SK-N-SH (cell line): Measurements from ENCODE around the gene RTN4. TPM values are rescaled to one million over a fixed set of nuclear protein-coding genes. Genes with fewer than 3 reads are reported as not detected.
"Not testable (repeated sequence)": the region's sequence is repeated elsewhere in the genome, so short reads cannot be mapped to it uniquely, and the experiment has no call there.

Experiments
- CTCF ChIA-PET: fragments of 300-600, 350-600 bp; formaldehyde crosslinking; extraction: SDS; loops from one replicate; lab custom pipeline; 2021; lab: Yijun Ruan, JAX
- POLR2A ChIA-PET: fragments of 350-600 bp; sonication (Branson Sonifier 250); formaldehyde crosslinking; extraction: SDS; loops from one replicate; lab custom pipeline; 2020; ENCODE audit warnings: antibody characterized with exemption, inconsistent platforms; lab: Yijun Ruan, JAX
- DNase-seq: peaks from one replicate; pipeline ENCODE4 v3.0.0; 2012
- H2AFZ ChIP-seq: fragments of 200-600 bp; sonication (generic); 2 replicates; pipeline ENCODE4 v1.8.1; 2016; ENCODE audit warnings: antibody characterized with exemption, mild to moderate bottlenecking, low read depth
- H3F3A ChIP-seq: fragments of 200-600 bp; sonication (generic); replicated peaks from 2 replicates; pipeline ENCODE3; 2016; ENCODE audit warnings: antibody characterized with exemption, mild to moderate bottlenecking; ENCODE audit not compliant: insufficient read depth
- H3K27ac ChIP-seq, 2 experiments: fragments of 200-500 bp in 1 of 2; fragments of 200-600 bp in 1 of 2; sonication (Bioruptor generic) in 1 of 2; sonication (generic), shearing (Covaris generic) in 1 of 2; 2 replicates each; pipeline versions ENCODE4 v1.5.1 to v1.6.1; 2014 to 2016; ENCODE audit warnings: low read depth in 2 of 2, inconsistent platforms in 1 of 2, low read length in 1 of 2, mild to moderate bottlenecking in 1 of 2, mixed read lengths in 1 of 2
- H3K27me3 ChIP-seq: fragments of 200-600 bp; sonication (generic), shearing (Covaris generic); 2 replicates; pipeline ENCODE4 v1.6.1; 2016; ENCODE audit warnings: mixed run types; ENCODE audit not compliant: insufficient read depth
- H3K36me3 ChIP-seq, 2 experiments: fragments of 200-500 bp in 1 of 2; fragments of 200-600 bp in 1 of 2; sonication (Bioruptor generic) in 1 of 2; sonication (generic) in 1 of 2; replicated peaks in 1 of 2; 2 replicates each; pipeline versions ENCODE3 to v1.5.1; 2014 to 2016; ENCODE audit warnings: low read length in 1 of 2, mild to moderate bottlenecking in 1 of 2; ENCODE audit not compliant: insufficient read depth in 2 of 2, control insufficient read depth in 1 of 2
- H3K4me1 ChIP-seq, 2 experiments: fragments of 200-500 bp in 1 of 2; fragments of 200-600 bp in 1 of 2; sonication (Bioruptor generic) in 1 of 2; sonication (generic), shearing (Covaris generic) in 1 of 2; 2 replicates each; pipeline versions ENCODE4 v1.5.1 to v1.6.1; 2014 to 2016; ENCODE audit warnings: low read depth in 1 of 2, low read length in 1 of 2, mixed run types in 1 of 2; ENCODE audit not compliant: insufficient read depth in 2 of 2, control insufficient read depth in 1 of 2
- H3K4me2 ChIP-seq: fragments of 200-600 bp; sonication (generic), shearing (Covaris generic); 2 replicates; pipeline ENCODE4 v1.6.1; 2017; ENCODE audit warnings: mixed run types
- H3K4me3 ChIP-seq, 2 experiments: fragments of 200-500 bp in 1 of 2; fragments of 200-600 bp in 1 of 2; sonication (Bioruptor generic) in 1 of 2; sonication (generic), shearing (Covaris generic) in 1 of 2; 2 replicates each; pipeline versions ENCODE4 v1.5.1 to v1.8.1; 2014 to 2016; ENCODE audit warnings: low read depth in 2 of 2, inconsistent platforms in 1 of 2, low read length in 1 of 2, mild to moderate bottlenecking in 1 of 2, mixed read lengths in 1 of 2, moderate library complexity in 1 of 2
- H3K79me2 ChIP-seq: fragments of 200-600 bp; sonication (generic); 2 replicates; pipeline ENCODE4 v1.8.1; 2017; ENCODE audit warnings: mild to moderate bottlenecking; ENCODE audit not compliant: insufficient read depth
- H3K9ac ChIP-seq: fragments of 200-600 bp; sonication (generic); 2 replicates; pipeline ENCODE4 v1.6.1; 2017; ENCODE audit warnings: mixed run types
- H3K9me2 ChIP-seq: fragments of 200-600 bp; sonication (generic); 2 replicates; pipeline ENCODE4 v1.6.1; 2017; ENCODE audit warnings: mixed run types
- H3K9me3 ChIP-seq: fragments of 200-600 bp; sonication (generic); 2 replicates; pipeline ENCODE4 v1.6.1; 2017; ENCODE audit warnings: mixed run types, mild to moderate bottlenecking, moderate library complexity
- H4K20me1 ChIP-seq: fragments of 200-600 bp; sonication (generic); 2 replicates; pipeline ENCODE4 v1.6.1; 2017; ENCODE audit warnings: mild to moderate bottlenecking, mixed run types; ENCODE audit not compliant: insufficient read depth
- CHD2 ChIP-seq: fragments of 150-350 bp; IDR thresholded peaks from 2 replicates; pipeline ENCODE4 v1.6.1; 2018; ENCODE audit warnings: low read length; ENCODE audit not compliant: partially characterized antibody
- ELF1 ChIP-seq: IDR thresholded peaks from 2 replicates; pipeline ENCODE4 v1.4.0; 2012
- FOSL2 ChIP-seq: IDR thresholded peaks from 2 replicates; pipeline ENCODE4 v1.4.0; 2012; ENCODE audit warnings: low read depth, mild to moderate bottlenecking, moderate library complexity, borderline replicate concordance
- FOXJ3 ChIP-seq: sonication (generic); formaldehyde crosslinking; IDR thresholded peaks from 2 replicates; pipeline ENCODE4 v1.5.1; 2020; ENCODE audit warnings: mild to moderate bottlenecking, missing genetic modification reagents
- FOXM1 ChIP-seq: IDR thresholded peaks from 2 replicates; pipeline ENCODE4 v1.4.0; 2012; ENCODE audit warnings: low read depth, mild to moderate bottlenecking
- JUND ChIP-seq: IDR thresholded peaks from 2 replicates; pipeline ENCODE4 v1.4.0; 2012
- MEF2A ChIP-seq: IDR thresholded peaks from 2 replicates; pipeline ENCODE4 v1.4.0; 2012; ENCODE audit warnings: low read depth, borderline replicate concordance
- MXI1 ChIP-seq: IDR thresholded peaks from 2 replicates; pipeline ENCODE4 v1.6.1; 2012; ENCODE audit warnings: mild to moderate bottlenecking, low read depth, low read length, improper control_type of control experiment
- NFIC ChIP-seq: IDR thresholded peaks from 2 replicates; pipeline ENCODE4 v1.4.0; 2012; ENCODE audit warnings: borderline replicate concordance
- NRF1 ChIP-seq: IDR thresholded peaks from 2 replicates; pipeline ENCODE4 v1.6.1; 2012; ENCODE audit warnings: low read depth, mild to moderate bottlenecking, low read length
- POLR2AphosphoS5 ChIP-seq: IDR thresholded peaks from 2 replicates; pipeline ENCODE4 v1.6.1; 2012; ENCODE audit warnings: low read depth, low read length
- RCOR1 ChIP-seq: fragments of 150-350 bp; IDR thresholded peaks from 2 replicates; pipeline ENCODE4 v1.6.1; 2017; ENCODE audit warnings: antibody characterized with exemption, low read length
- REST ChIP-seq: IDR thresholded peaks from 2 replicates; pipeline ENCODE4 v1.6.1; 2012; ENCODE audit warnings: mild to moderate bottlenecking, low read depth, low read length, moderate library complexity
- SIN3A ChIP-seq: IDR thresholded peaks from 2 replicates; pipeline ENCODE4 v1.6.1; 2012; ENCODE audit warnings: low read depth, mild to moderate bottlenecking, low read length, moderate library complexity, borderline replicate concordance
- SMC3 ChIP-seq: IDR thresholded peaks from 2 replicates; pipeline ENCODE4 v1.6.1; 2012; ENCODE audit warnings: low read depth, low read length, improper control_type of control experiment
- TAF1 ChIP-seq: IDR thresholded peaks from 2 replicates; pipeline ENCODE4 v1.6.1; 2012; ENCODE audit warnings: low read depth, mild to moderate bottlenecking, low read length, moderate library complexity, borderline replicate concordance
- YY1 ChIP-seq: IDR thresholded peaks from 2 replicates; pipeline ENCODE4 v1.4.0; 2012; ENCODE audit warnings: low read depth, mild to moderate bottlenecking
- WGBS: methylation state at CpG from one replicate; pipeline ENCODE4 v1.1.6; 2017; ENCODE audit warnings: low lambda C conversion rate; 5-methylcytosine and 5-hydroxymethylcytosine counted together
- polyA plus RNA-seq, 3 experiments: library from polyadenylated mRNA; depleted of rRNA; stranded (reverse); fragments of >200 nt; gene quantifications; 2 replicates each; pipeline ENCODE4 v1.2.3, GENCODE V29; 2012

The RTN4 gene
- polyA plus RNA-seq, 1 of the 3 experiments (the other 2 are of a cell fraction) = 315 TPM

- no peak overlapping the region for H3K4me3 ChIP-seq
- H3K36me3 ChIP-seq = no peaks in the 10 kb centered on the region
- no peak for TF ChIP-seq CHD2
- no peak for TF ChIP-seq FOXJ3 (CRISPR knock-in tag)
- no peak for TF ChIP-seq NRF1
- TF ChIP-seq SMC3 = no peak
- no peak for TF ChIP-seq JUND
- no peak for TF ChIP-seq ELF1
- POLR2A ChIA-PET = no interaction called here
- peaks cover under 1% of the 10 kb centered on the region; the same call in 1 of the 2 replicates for H4K20me1 ChIP-seq
- no peaks in the 10 kb centered on the region for H3K27me3 ChIP-seq
- peaks cover 21% of the 10 kb centered on the region for H3F3A ChIP-seq
- H3K9ac ChIP-seq = no peak overlapping the region
- WGBS = 95% methylated on average over 7 of the region's 7 CpGs
- H3K4me2 ChIP-seq = no peak overlapping the region
- peaks cover 0 to 6% of the 10 kb centered on the region in 2 experiments; a peak in 2 of 4 replicates for H3K4me1 ChIP-seq
- H2AFZ ChIP-seq = no peak overlapping the region
- H3K9me3 ChIP-seq = no peaks in the 10 kb centered on the region
- H3K27ac ChIP-seq = no peak overlapping the region
- CTCF ChIA-PET = interaction anchor here (1.5 kb wide), 1 partner anchor 114 kb away, joined by 6 read pairs; no protein-coding TSS in a partner anchor
- H3K9me2 ChIP-seq = no peaks in the 10 kb centered on the region
- peaks cover 39% of the 10 kb centered on the region for H3K79me2 ChIP-seq
- no peak for DNase-seq
Observed at GRCh38 chr2:55054106-55054875, 4.0 kb upstream of the RTN4 start.

- Histone ChIP-seq H3K79me2 (peaks cover 49% of the 10 kb centered on the region), H4K20me1 (peaks cover 11% of the 10 kb centered on the region), H3F3A (peaks cover 28% of the 10 kb centered on the region)
- H3K9me3 ChIP-seq, H3K4me2 ChIP-seq, H3K4me1 ChIP-seq, H3K36me3 ChIP-seq, H3K4me3 ChIP-seq, H3K9ac ChIP-seq, H3K27ac ChIP-seq, DNase-seq, H3K27me3 ChIP-seq, H2AFZ ChIP-seq, POLR2A ChIA-PET, H3K9me2 ChIP-seq: not testable (repeated sequence)
- 81% methylated on average over 4 of the region's 4 CpGs for WGBS
- CTCF ChIA-PET = interaction anchor here (1.5 kb wide), 1 partner anchor 115 kb away, joined by 6 read pairs; no protein-coding TSS in a partner anchor
Observed at GRCh38 chr2:55053225-55053624, 3.0 kb upstream of the RTN4 start.

GRCh38 chr2:55052129-55053061 lies 2.1 kb upstream of the RTN4 start:
- 55% methylated on average over 7 of the region's 7 CpGs for WGBS

More at GRCh38 chr2:55052129-55053061, 2.1 kb upstream of the RTN4 start:
- peaks cover 0 to 9% of the 10 kb centered on the region in 2 experiments; a peak in 2 of 4 replicates for H3K4me1 ChIP-seq
- H2AFZ ChIP-seq = peak overlapping the region; percentile 46; the same call in 1 of the 2 replicates
- CTCF ChIA-PET = interaction anchor here (0.9 to 1.5 kb wide), 3 partner anchors 116 to 124 kb away, joined by 3 to 6 read pairs (median 3); no protein-coding TSS in a partner anchor
- H3K9ac ChIP-seq = peak overlapping the region; percentile 95
- H3K4me3 ChIP-seq = peak overlapping the region; percentile 95 to 99; a peak in 3 of 4 replicates
- TF ChIP-seq NFIC (no peak), RCOR1 (no peak), FOXM1 (no peak), FOSL2 (no peak), NRF1 (no peak), YY1 (no peak), MXI1 (no peak), SIN3A (no peak), ELF1 (no peak), MEF2A (no peak), TAF1 (no peak), REST (no peak), POLR2AphosphoS5 (no peak)
- peaks cover 7 to 9% of the 10 kb centered on the region in 2 experiments for H3K36me3 ChIP-seq
- no peak for DNase-seq
- H3K9me2 ChIP-seq = no peaks in the 10 kb centered on the region
- POLR2A ChIA-PET = no interaction called here
- peak overlapping the region; percentile 80 for H3K4me2 ChIP-seq
- peak overlapping the region; percentile 94 to 100 for H3K27ac ChIP-seq
- no peaks in the 10 kb centered on the region for H3K27me3 ChIP-seq
- peaks cover 19% of the 10 kb centered on the region for H4K20me1 ChIP-seq
- no peaks in the 10 kb centered on the region for H3K9me3 ChIP-seq
- peaks cover 58% of the 10 kb centered on the region for H3K79me2 ChIP-seq
- peaks cover 34% of the 10 kb centered on the region for H3F3A ChIP-seq
